GM19035 (cell line): ENCODE data around the gene HDAC5.
"Not testable (repeated sequence)": the region's sequence is repeated elsewhere in the genome, so short reads cannot be mapped to it uniquely, and the experiment has no call there.

Experiments used
- ATAC-seq: cut with Tn5 transposase; IDR thresholded peaks from one replicate; pipeline ENCODE4 v1.9.1; 2021; ENCODE audit not compliant: unreplicated experiment

The HDAC5 gene

GRCh38 chr17:44037471-44037870 is 86.0 kb downstream of the HDAC5 start:
- ATAC-seq, result no peak

- ATAC-seq, result not testable (repeated sequence)
These were observed 88.8 kb downstream of the HDAC5 start for GRCh38 chr17:44034688-44035087.

- no peak for ATAC-seq
These were observed 89.5 kb downstream of the HDAC5 start for GRCh38 chr17:44033861-44034408.

- ATAC-seq, result no peak
These were observed 93.0 kb downstream of the HDAC5 start for GRCh38 chr17:44030482-44030881.

- ATAC-seq, result no peak
These were observed 93.7 kb downstream of the HDAC5 start for GRCh38 chr17:44029736-44030135.
